RWPE2 (cell line): ENCODE data around the gene MIB1.
"Not testable (repeated sequence)": the region's sequence is repeated elsewhere in the genome, so short reads cannot be mapped to it uniquely, and the experiment has no call there.

ENCODE experiments used
- ATAC-seq: fragments of 200-7000 bp; cut with Tn5 transposase; 3 replicates; pipeline ENCODE4 v1.9.1; 2021; ENCODE audit warnings: low read depth
- DNase-seq: peaks from one replicate; pipeline ENCODE4 v3.0.0-alpha.2; 2020; ENCODE audit warnings: low spot score
- H3K27ac ChIP-seq: fragments of 450-650 bp; 2 replicates; pipeline ENCODE4 v1.5.1; 2017; ENCODE audit warnings: mild to moderate bottlenecking; ENCODE audit not compliant: poor library complexity, severe bottlenecking
- H3K27me3 ChIP-seq: fragments of 250-450 bp; sonication (Bioruptor Pico); 2 replicates; pipeline ENCODE4 v1.5.1; 2021; ENCODE audit warnings: mild to moderate bottlenecking, moderate library complexity; ENCODE audit not compliant: insufficient read depth, poor library complexity, severe bottlenecking
- H3K36me3 ChIP-seq: fragments of 250-450 bp; sonication (Bioruptor Pico); 2 replicates; pipeline ENCODE4 v1.5.1; 2020; ENCODE audit warnings: low read depth, mild to moderate bottlenecking, moderate library complexity
- H3K4me1 ChIP-seq: fragments of 250-450 bp; sonication (Bioruptor Pico); 2 replicates; pipeline ENCODE4 v1.5.1; 2021; ENCODE audit warnings: mild to moderate bottlenecking, moderate library complexity; ENCODE audit not compliant: insufficient read depth, poor library complexity, severe bottlenecking
- H3K4me3 ChIP-seq: fragments of 250-450 bp; sonication (Bioruptor Pico); 2 replicates; pipeline ENCODE4 v1.5.1; 2021; ENCODE audit warnings: mild to moderate bottlenecking, moderate library complexity; ENCODE audit not compliant: severe bottlenecking
- H3K9me3 ChIP-seq: fragments of 250-450 bp; sonication (Bioruptor Pico); 2 replicates; pipeline ENCODE4 v1.5.1; 2021; ENCODE audit warnings: mild to moderate bottlenecking, moderate library complexity; ENCODE audit not compliant: severe bottlenecking
- CTCF ChIP-seq: fragments of 450-650 bp; IDR thresholded peaks from one replicate; pipeline ENCODE4 v1.5.1; 2017; ENCODE audit warnings: mild to moderate bottlenecking, moderate library complexity; ENCODE audit not compliant: poor library complexity, severe bottlenecking

MIB1 gene

GRCh38 chr18:21722687-21723086 lies 17.9 kb upstream of the MIB1 start:
- Histone ChIP-seq H3K4me3 (no peak overlapping the region), H3K9me3 (no peaks in the 10 kb centered on the region), H3K4me1 (no peaks in the 10 kb centered on the region), H3K27me3 (no peaks in the 10 kb centered on the region), H3K36me3 (no peaks in the 10 kb centered on the region), H3K27ac (no peak overlapping the region)
- TF ChIP-seq CTCF, result no peak
- DNase-seq (no peak), ATAC-seq (no peak)

GRCh38 chr18:21725201-21725600 lies 15.4 kb upstream of the MIB1 start:
- Histone ChIP-seq H3K4me1 (no peaks in the 10 kb centered on the region), H3K9me3 (no peaks in the 10 kb centered on the region), H3K4me3 (no peak overlapping the region), H3K36me3 (no peaks in the 10 kb centered on the region), H3K27ac (no peak overlapping the region), H3K27me3 (no peaks in the 10 kb centered on the region)
- TF ChIP-seq CTCF, result no peak
- ATAC-seq (no peak), DNase-seq (no peak)

GRCh38 chr18:21727702-21728101 lies 12.9 kb upstream of the MIB1 start:
- ATAC-seq, result no peak
- Histone ChIP-seq H3K36me3 (no peaks in the 10 kb centered on the region), H3K27ac (no peak overlapping the region), H3K4me1 (no peaks in the 10 kb centered on the region), H3K4me3 (no peak overlapping the region), H3K27me3 (no peaks in the 10 kb centered on the region), H3K9me3 (no peaks in the 10 kb centered on the region)
- TF ChIP-seq CTCF, result no peak
- DNase-seq, result no peak

GRCh38 chr18:21733011-21733410 lies 7.6 kb upstream of the MIB1 start:
- Histone ChIP-seq H3K36me3 (no peaks in the 10 kb centered on the region), H3K4me3 (no peak overlapping the region), H3K27me3 (no peaks in the 10 kb centered on the region), H3K9me3 (no peaks in the 10 kb centered on the region), H3K27ac (no peak overlapping the region), H3K4me1 (peaks cover 4% of the 10 kb centered on the region)
- ATAC-seq (no peak), DNase-seq (no peak)
- TF ChIP-seq CTCF, result no peak

- H3K9me3 ChIP-seq, result no peaks in the 10 kb centered on the region
- no peak overlapping the region for H3K27ac ChIP-seq
- H3K4me1 ChIP-seq, result peaks cover 8% of the 10 kb centered on the region
- DNase-seq (no peak), ATAC-seq (no peak)
- no peak overlapping the region for H3K4me3 ChIP-seq
- H3K27me3 ChIP-seq, result no peaks in the 10 kb centered on the region
- TF ChIP-seq CTCF, result no peak
- H3K36me3 ChIP-seq, result no peaks in the 10 kb centered on the region
Measured at GRCh38 chr18:21735452-21736015, 5.1 kb upstream of the MIB1 start.

- not testable (repeated sequence) for ATAC-seq, DNase-seq, H3K27ac ChIP-seq
Measured at GRCh38 chr18:21736926-21737325, 3.7 kb upstream of the MIB1 start.

More at GRCh38 chr18:21736926-21737325, 3.7 kb upstream of the MIB1 start:
- not testable (repeated sequence) for H3K4me1 ChIP-seq, H3K36me3 ChIP-seq, H3K27me3 ChIP-seq, H3K4me3 ChIP-seq, H3K9me3 ChIP-seq
